Liver (tissue), 9 donors: Measurements from ENCODE around the gene PTPRN2. TPM values are rescaled to one million over a fixed set of nuclear protein-coding genes. Genes with fewer than 3 reads are reported as not detected.

Experiments
- DNase-seq: peaks from one replicate; pipeline ENCODE4 v3.0.0-alpha.2; 2017; ENCODE audit warnings: low spot score
- H3K27ac ChIP-seq, 2 donors: one replicate each; pipeline ENCODE4 v1.7.0; 2013; ENCODE audit warnings: inconsistent platforms in 2 of 2, low read length in 2 of 2, control low read depth in 1 of 2, low read depth in 1 of 2, mild to moderate bottlenecking in 1 of 2
- H3K27me3 ChIP-seq, 4 donors: one replicate each; pipeline versions ENCODE4 v1.6.1 to v1.7.0; 2013; ENCODE audit warnings: low read length in 3 of 4, inconsistent platforms in 1 of 4, mild to moderate bottlenecking in 1 of 4, moderate library complexity in 1 of 4; ENCODE audit not compliant: control insufficient read depth in 4 of 4, insufficient read depth in 4 of 4
- H3K36me3 ChIP-seq, 4 donors: one replicate each; pipeline versions ENCODE4 v1.6.1 to v1.7.0; 2013; ENCODE audit warnings: low read length in 3 of 4, mild to moderate bottlenecking in 3 of 4, low read depth in 1 of 4, moderate library complexity in 1 of 4; ENCODE audit not compliant: control insufficient read depth in 4 of 4, insufficient read depth in 3 of 4
- H3K4me1 ChIP-seq, 4 donors: one replicate each; pipeline versions ENCODE4 v1.6.1 to v1.7.0; 2013; ENCODE audit warnings: low read length in 3 of 4, mild to moderate bottlenecking in 3 of 4, moderate library complexity in 1 of 4; ENCODE audit not compliant: control insufficient read depth in 4 of 4, insufficient read depth in 4 of 4
- H3K4me3 ChIP-seq, 3 donors: one replicate each; pipeline versions ENCODE4 v1.6.1 to v1.7.0; 2013; ENCODE audit warnings: low read length in 3 of 3, control low read depth in 1 of 3, low read depth in 1 of 3, mild to moderate bottlenecking in 1 of 3
- H3K9ac ChIP-seq, 2 donors: one replicate each; pipeline ENCODE4 v1.7.0; 2013; ENCODE audit warnings: low read length in 2 of 2, mild to moderate bottlenecking in 2 of 2, moderate library complexity in 2 of 2, control low read depth in 1 of 2, low read depth in 1 of 2
- H3K9me3 ChIP-seq, 4 donors: one replicate each; pipeline versions ENCODE4 v1.6.1 to v1.7.0; 2013; ENCODE audit warnings: low read length in 3 of 4; ENCODE audit not compliant: control insufficient read depth in 4 of 4
- CTCF ChIP-seq: fragments of 150-350 bp; IDR thresholded peaks from 2 replicates; pipeline ENCODE4 v1.5.1; 2017; ENCODE audit warnings: improper control_type of control experiment, low read depth, low read length; ENCODE audit not compliant: missing input control
- EGR1 ChIP-seq, 2 donors: IDR thresholded peaks; 2 replicates each; pipeline ENCODE4 v1.6.1; 2016 to 2018; ENCODE audit warnings: antibody characterized with exemption in 2 of 2, low read depth in 2 of 2
- FOXA1 ChIP-seq: IDR thresholded peaks from 2 replicates; pipeline ENCODE4 v1.6.1; 2016; ENCODE audit warnings: antibody characterized with exemption
- FOXA2 ChIP-seq: IDR thresholded peaks from 2 replicates; pipeline ENCODE4 v1.6.1; 2016; ENCODE audit warnings: antibody characterized with exemption
- GABPA ChIP-seq, 2 donors: IDR thresholded peaks in 1 of 2; conservative IDR thresholded peaks in 1 of 2; 2 replicates each; pipeline ENCODE4 v1.6.1; 2016; ENCODE audit warnings: antibody characterized with exemption in 2 of 2, mild to moderate bottlenecking in 1 of 2, moderate library complexity in 1 of 2
- HNF4A ChIP-seq, 2 donors: conservative IDR thresholded peaks; 2 replicates each; pipeline ENCODE4 v1.6.1; 2016; ENCODE audit warnings: antibody characterized with exemption in 2 of 2, mild to moderate bottlenecking in 2 of 2
- HNF4G ChIP-seq: IDR thresholded peaks from 2 replicates; pipeline ENCODE4 v1.6.1; 2016; ENCODE audit warnings: antibody characterized with exemption
- JUND ChIP-seq, 2 donors: IDR thresholded peaks; 2 replicates each; pipeline ENCODE4 v1.6.1; 2016; ENCODE audit warnings: antibody characterized with exemption in 2 of 2
- NR2F2 ChIP-seq: IDR thresholded peaks from 2 replicates; pipeline ENCODE4 v1.6.1; 2016; ENCODE audit warnings: antibody characterized with exemption
- RAD21 ChIP-seq, 2 donors: IDR thresholded peaks; 2 replicates each; pipeline ENCODE4 v1.6.1; 2016; ENCODE audit warnings: antibody characterized with exemption in 2 of 2, mild to moderate bottlenecking in 2 of 2
- RXRA ChIP-seq, 2 donors: IDR thresholded peaks; 2 replicates each; pipeline ENCODE4 v1.6.1; 2017 to 2018; ENCODE audit warnings: antibody characterized with exemption in 2 of 2, mild to moderate bottlenecking in 1 of 2
- SP1 ChIP-seq: IDR thresholded peaks from 2 replicates; pipeline ENCODE4 v1.6.1; 2018; ENCODE audit warnings: antibody characterized with exemption, mild to moderate bottlenecking
- TAF1 ChIP-seq: conservative IDR thresholded peaks from 2 replicates; pipeline ENCODE4 v1.6.1; 2016; ENCODE audit warnings: antibody characterized with exemption, mild to moderate bottlenecking
- YY1 ChIP-seq: IDR thresholded peaks from 2 replicates; pipeline ENCODE4 v1.6.1; 2016; ENCODE audit warnings: antibody characterized with exemption, mild to moderate bottlenecking
- WGBS: extraction: QIAGEN DNeasy Blood & Tissue Kit; methylation state at CpG from one replicate; pipeline ENCODE4 v1.1.7; 2013; 5-methylcytosine and 5-hydroxymethylcytosine counted together
- polyA plus RNA-seq, 2 donors: library from polyadenylated mRNA; stranded (reverse) in 1 of 2; unstranded in 1 of 2; fragments of 200-250 nt in 1 of 2; fragments of >200 nt in 1 of 2; fragmentation: Nextera tagmentation in 1 of 2; extraction: Ambion mirVana in 1 of 2; gene quantifications; one replicate each; pipeline versions ENCODE4 v1.2.1 to v1.2.3, GENCODE V29; 2013 to 2015
- total RNA-seq, 2 donors: library from RNA; depleted of rRNA; stranded (reverse); fragments of >200 nt; gene quantifications; one replicate each; pipeline ENCODE4 v1.2.3, GENCODE V29; 2014
- TF ChIP-seq, protein P1 (sequence below): IDR thresholded peaks from 2 replicates; pipeline ENCODE4 v1.6.1; 2016; ENCODE audit warnings: antibody characterized with exemption
- TF ChIP-seq, protein P2 (sequence below): IDR thresholded peaks from 2 replicates; pipeline ENCODE4 v1.6.1; 2016; ENCODE audit warnings: antibody characterized with exemption
- TF ChIP-seq, protein P3 (sequence below): IDR thresholded peaks from 2 replicates; pipeline ENCODE4 v1.6.1; 2016; ENCODE audit warnings: antibody characterized with exemption
- TF ChIP-seq, protein P4 (sequence below): IDR thresholded peaks from 2 replicates; pipeline ENCODE4 v1.6.1; 2016; ENCODE audit warnings: antibody characterized with exemption, mild to moderate bottlenecking
- donor health status: healthy.
- donor health status: healthy.
- donor health status: healthy.
- donor health status: healthy.
- donor health status: healthy.

The PTPRN2 gene
- total and polyA plus RNA-seq, 4 donors, result 0.75 to 1.9 (median 1.1) TPM

DNA sequence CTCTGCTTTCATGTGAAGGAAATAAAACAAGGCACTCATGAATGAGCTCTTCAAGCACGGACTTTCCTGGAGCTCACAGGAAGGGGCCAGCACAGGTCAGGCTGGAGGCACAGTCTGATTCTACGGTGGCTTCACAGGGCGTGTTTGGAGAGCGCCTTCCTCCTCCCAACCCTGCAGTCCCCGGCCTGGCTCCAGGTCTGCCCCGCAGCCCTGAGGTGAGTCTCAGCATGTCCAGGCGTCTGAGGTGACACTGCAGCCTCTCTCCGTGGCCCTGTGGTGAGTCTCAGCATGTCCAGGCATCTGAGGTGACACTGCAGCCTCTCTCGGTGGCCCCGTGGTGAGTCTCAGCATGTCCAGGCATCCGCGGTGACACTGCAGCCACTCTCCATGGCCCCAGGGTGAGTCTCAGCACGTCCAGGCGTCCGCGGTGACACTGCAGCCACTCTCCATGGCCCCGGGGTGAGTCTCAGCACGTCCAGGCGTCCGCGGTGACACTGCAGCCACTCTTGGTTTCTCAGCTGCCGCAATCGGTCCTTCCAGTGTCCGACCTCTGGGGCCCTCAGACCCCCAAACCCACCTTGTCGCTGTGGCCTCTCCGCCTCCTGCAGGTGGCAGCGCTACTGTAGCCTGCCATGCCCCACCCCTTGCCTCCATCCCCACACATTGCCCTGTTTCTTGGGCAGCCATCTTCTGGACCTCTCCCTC lies 869.2 kb downstream of the PTPRN2 start:
- DNase-seq, result no peak
- Histone ChIP-seq H3K27ac (no peak overlapping the region), H3K27me3 (no peaks in the 10 kb centered on the region), H3K9me3 (no peaks in the 10 kb centered on the region), H3K9ac (no peak overlapping the region), H3K36me3 (no peaks in the 10 kb centered on the region), H3K4me1 (no peaks in the 10 kb centered on the region), H3K4me3 (no peak overlapping the region)
- TF ChIP-seq RAD21 (IDR thresholded peaks at IDR 0.05), result no peak
- TF ChIP-seq EGR1 (IDR thresholded peaks at IDR 0.05; ENCODE audit: low read depth in 2 of 2), result no peak
- no peak for TF ChIP-seq FOXA1
- TF ChIP-seq, protein P1, sequence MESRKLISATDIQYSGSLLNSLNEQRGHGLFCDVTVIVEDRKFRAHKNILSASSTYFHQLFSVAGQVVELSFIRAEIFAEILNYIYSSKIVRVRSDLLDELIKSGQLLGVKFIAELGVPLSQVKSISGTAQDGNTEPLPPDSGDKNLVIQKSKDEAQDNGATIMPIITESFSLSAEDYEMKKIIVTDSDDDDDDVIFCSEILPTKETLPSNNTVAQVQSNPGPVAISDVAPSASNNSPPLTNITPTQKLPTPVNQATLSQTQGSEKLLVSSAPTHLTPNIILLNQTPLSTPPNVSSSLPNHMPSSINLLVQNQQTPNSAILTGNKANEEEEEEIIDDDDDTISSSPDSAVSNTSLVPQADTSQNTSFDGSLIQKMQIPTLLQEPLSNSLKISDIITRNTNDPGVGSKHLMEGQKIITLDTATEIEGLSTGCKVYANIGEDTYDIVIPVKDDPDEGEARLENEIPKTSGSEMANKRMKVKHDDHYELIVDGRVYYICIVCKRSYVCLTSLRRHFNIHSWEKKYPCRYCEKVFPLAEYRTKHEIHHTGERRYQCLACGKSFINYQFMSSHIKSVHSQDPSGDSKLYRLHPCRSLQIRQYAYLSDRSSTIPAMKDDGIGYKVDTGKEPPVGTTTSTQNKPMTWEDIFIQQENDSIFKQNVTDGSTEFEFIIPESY, result no peak
- TF ChIP-seq, protein P2, sequence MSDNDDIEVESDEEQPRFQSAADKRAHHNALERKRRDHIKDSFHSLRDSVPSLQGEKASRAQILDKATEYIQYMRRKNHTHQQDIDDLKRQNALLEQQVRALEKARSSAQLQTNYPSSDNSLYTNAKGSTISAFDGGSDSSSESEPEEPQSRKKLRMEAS, result no peak
- TF ChIP-seq YY1, result no peak
- no peak for TF ChIP-seq JUND (IDR thresholded peaks at IDR 0.05)
- no peak for TF ChIP-seq FOXA2
- TF ChIP-seq HNF4A (conservative IDR thresholded peaks at IDR 0.05), result no peak
- TF ChIP-seq SP1, result no peak
- TF ChIP-seq, protein P3, sequence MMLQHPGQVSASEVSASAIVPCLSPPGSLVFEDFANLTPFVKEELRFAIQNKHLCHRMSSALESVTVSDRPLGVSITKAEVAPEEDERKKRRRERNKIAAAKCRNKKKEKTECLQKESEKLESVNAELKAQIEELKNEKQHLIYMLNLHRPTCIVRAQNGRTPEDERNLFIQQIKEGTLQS, result no peak
- no peak for TF ChIP-seq TAF1
- TF ChIP-seq HNF4G, result no peak
- TF ChIP-seq, protein P4, sequence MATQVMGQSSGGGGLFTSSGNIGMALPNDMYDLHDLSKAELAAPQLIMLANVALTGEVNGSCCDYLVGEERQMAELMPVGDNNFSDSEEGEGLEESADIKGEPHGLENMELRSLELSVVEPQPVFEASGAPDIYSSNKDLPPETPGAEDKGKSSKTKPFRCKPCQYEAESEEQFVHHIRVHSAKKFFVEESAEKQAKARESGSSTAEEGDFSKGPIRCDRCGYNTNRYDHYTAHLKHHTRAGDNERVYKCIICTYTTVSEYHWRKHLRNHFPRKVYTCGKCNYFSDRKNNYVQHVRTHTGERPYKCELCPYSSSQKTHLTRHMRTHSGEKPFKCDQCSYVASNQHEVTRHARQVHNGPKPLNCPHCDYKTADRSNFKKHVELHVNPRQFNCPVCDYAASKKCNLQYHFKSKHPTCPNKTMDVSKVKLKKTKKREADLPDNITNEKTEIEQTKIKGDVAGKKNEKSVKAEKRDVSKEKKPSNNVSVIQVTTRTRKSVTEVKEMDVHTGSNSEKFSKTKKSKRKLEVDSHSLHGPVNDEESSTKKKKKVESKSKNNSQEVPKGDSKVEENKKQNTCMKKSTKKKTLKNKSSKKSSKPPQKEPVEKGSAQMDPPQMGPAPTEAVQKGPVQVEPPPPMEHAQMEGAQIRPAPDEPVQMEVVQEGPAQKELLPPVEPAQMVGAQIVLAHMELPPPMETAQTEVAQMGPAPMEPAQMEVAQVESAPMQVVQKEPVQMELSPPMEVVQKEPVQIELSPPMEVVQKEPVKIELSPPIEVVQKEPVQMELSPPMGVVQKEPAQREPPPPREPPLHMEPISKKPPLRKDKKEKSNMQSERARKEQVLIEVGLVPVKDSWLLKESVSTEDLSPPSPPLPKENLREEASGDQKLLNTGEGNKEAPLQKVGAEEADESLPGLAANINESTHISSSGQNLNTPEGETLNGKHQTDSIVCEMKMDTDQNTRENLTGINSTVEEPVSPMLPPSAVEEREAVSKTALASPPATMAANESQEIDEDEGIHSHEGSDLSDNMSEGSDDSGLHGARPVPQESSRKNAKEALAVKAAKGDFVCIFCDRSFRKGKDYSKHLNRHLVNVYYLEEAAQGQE, result no peak
- TF ChIP-seq RXRA (IDR thresholded peaks at IDR 0.05), result no peak
- no peak for TF ChIP-seq CTCF
- TF ChIP-seq GABPA (IDR thresholded peaks at IDR 0.05 in 1 of 2, conservative IDR thresholded peaks at IDR 0.05 in 1 of 2), result no peak
- TF ChIP-seq NR2F2, result no peak
- 82% methylated on average over 27 of the region's 27 CpGs for WGBS
